GM19328 (cell line): ENCODE data around the gene ALK.

Source experiments
- ATAC-seq: cut with Tn5 transposase; IDR thresholded peaks from one replicate; pipeline ENCODE4 v1.9.1; 2021; ENCODE audit warnings: mild to moderate bottlenecking, moderate library complexity; ENCODE audit not compliant: unreplicated experiment

Gene ALK

GRCh38 chr2:29345236-29345635 lies 576.1 kb downstream of the ALK start:
- ATAC-seq = no peak

- no peak for ATAC-seq
Observed at GRCh38 chr2:29343830-29344229, 577.6 kb downstream of the ALK start.

- ATAC-seq = no peak
Observed at GRCh38 chr2:29336341-29337241, 584.8 kb downstream of the ALK start.

GRCh38 chr2:29335396-29335795 lies 586.0 kb downstream of the ALK start:
- ATAC-seq = no peak

GRCh38 chr2:29334706-29335105 lies 586.7 kb downstream of the ALK start:
- no peak for ATAC-seq

- ATAC-seq = no peak
Observed at GRCh38 chr2:29332540-29332939, 588.8 kb downstream of the ALK start.

GRCh38 chr2:29329899-29330298 lies 591.5 kb downstream of the ALK start:
- ATAC-seq = no peak

- ATAC-seq = no peak
Observed at GRCh38 chr2:29326926-29327325, 594.5 kb downstream of the ALK start.

GRCh38 chr2:29325544-29325943 lies 595.8 kb downstream of the ALK start:
- ATAC-seq = no peak

- ATAC-seq = no peak
Observed at GRCh38 chr2:29323961-29324360, 597.4 kb downstream of the ALK start.

- no peak for ATAC-seq
Observed at GRCh38 chr2:29323301-29323700, 598.1 kb downstream of the ALK start.

- ATAC-seq = no peak
Observed at GRCh38 chr2:29322011-29322410, 599.4 kb downstream of the ALK start.

GRCh38 chr2:29317801-29318485 lies 603.4 kb downstream of the ALK start:
- ATAC-seq = no peak

- ATAC-seq = no peak
Observed at GRCh38 chr2:29317077-29317517, 604.3 kb downstream of the ALK start.

GRCh38 chr2:29314816-29315571 lies 606.4 kb downstream of the ALK start:
- peak; percentile 66 for ATAC-seq

GRCh38 chr2:29311458-29311857 lies 609.9 kb downstream of the ALK start:
- no peak for ATAC-seq

GRCh38 chr2:29310650-29311348 lies 610.6 kb downstream of the ALK start:
- no peak for ATAC-seq

GRCh38 chr2:29309090-29310029 lies 612.0 kb downstream of the ALK start:
- no peak for ATAC-seq

GRCh38 chr2:29308366-29308765 lies 613.0 kb downstream of the ALK start:
- no peak for ATAC-seq

GRCh38 chr2:29307519-29307918 lies 613.9 kb downstream of the ALK start:
- ATAC-seq = no peak
